ENCODE measurements around the gene TTC13.

- TF ChIP-seq CTCF (IDR thresholded peaks at IDR 0.05), result no peak
- TF ChIP-seq EZH2 (IDR thresholded peaks at IDR 0.05), result no peak
These were observed 41.5 kb upstream of the TTC13 start for GRCh38 chr1:231020139-231020601.
